Activated naive CD8-positive, alpha-beta T cell treated with anti-CD3 and anti-CD28 coated beads, Interleukin-2, amount 10 ng/mL, durations not matched to agents 7 days and 5 days (primary cell): ENCODE results near the gene NDEL1. TPM values are rescaled to one million over a fixed set of nuclear protein-coding genes. Genes with fewer than 3 reads are reported as not detected.
A peak's percentile ranks its signal among the peaks of the same experiment; 100 is the strongest.

Source experiments
- ATAC-seq: fragments of 150-1000 bp; cut with Tn5 transposase; one replicate; pipeline ENCODE4 v1.10.0; 2021; ENCODE audit warnings: low read depth, moderate library complexity
- POLR2A ChIA-PET: fragments of 350-600 bp; sonication (Branson Sonifier 250); formaldehyde crosslinking; loops from one replicate; lab custom pipeline; 2021; ENCODE audit warnings: antibody characterized with exemption; lab: Charles Lee
- DNase-seq: peaks from one replicate; pipeline ENCODE4 v3.0.0; 2021
- H3K27ac Mint-ChIP-seq: one replicate; pipeline ENCODE4 v1.8.0; 2022; ENCODE audit warnings: mild to moderate bottlenecking, mixed read lengths
- H3K27me3 Mint-ChIP-seq: one replicate; pipeline ENCODE4 v1.8.0; 2022; ENCODE audit warnings: mild to moderate bottlenecking, moderate library complexity, mixed read lengths
- H3K36me3 Mint-ChIP-seq: one replicate; pipeline ENCODE4 v1.8.0; 2021; ENCODE audit warnings: mild to moderate bottlenecking, mixed read lengths
- H3K4me1 Mint-ChIP-seq: one replicate; pipeline ENCODE4 v1.8.0; 2021; ENCODE audit warnings: mixed read lengths
- H3K4me3 Mint-ChIP-seq: one replicate; pipeline ENCODE4 v1.8.0; 2022; ENCODE audit warnings: mild to moderate bottlenecking, moderate library complexity, mixed read lengths
- H3K9me3 Mint-ChIP-seq: one replicate; pipeline ENCODE4 v1.8.0; 2021; ENCODE audit warnings: mixed read lengths
- total RNA-seq, 2 experiments: library from RNA; stranded (reverse); gene quantifications; one replicate each; pipeline ENCODE4 v1.2.3, GENCODE V29; 2021

The NDEL1 gene
- total RNA-seq, 2 experiments from 2014 or later = 68.4 to 79.0 TPM

DNA sequence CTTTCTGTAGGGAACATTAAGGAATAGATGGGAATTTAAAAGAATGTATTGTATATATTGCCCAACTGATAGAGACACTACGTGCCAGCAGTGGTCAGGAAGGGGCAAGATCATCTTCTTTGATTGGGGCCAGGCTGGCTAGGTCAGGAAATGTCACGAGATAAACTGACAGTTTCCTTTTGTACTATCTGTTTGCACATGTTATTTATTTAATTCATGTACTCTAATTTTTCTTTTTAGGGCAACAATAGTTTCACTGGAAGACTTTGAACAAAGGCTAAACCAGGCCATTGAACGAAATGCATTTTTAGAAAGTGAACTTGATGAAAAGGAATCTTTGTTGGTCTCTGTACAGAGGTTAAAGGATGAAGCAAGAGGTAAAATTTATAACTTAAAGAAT is 12.6 kb downstream of the NDEL1 start:
- DNase-seq (no peak), ATAC-seq (no peak)
- Mint-ChIP-seq H3K27me3 (no peaks in the 10 kb centered on the region), H3K4me1 (peaks cover 5% of the 10 kb centered on the region), H3K9me3 (no peaks in the 10 kb centered on the region), H3K27ac (no peak overlapping the region), H3K36me3 (peaks cover 36% of the 10 kb centered on the region), H3K4me3 (no peak overlapping the region)
- POLR2A ChIA-PET = no interaction called here

- Mint-ChIP-seq H3K4me3 (no peak overlapping the region), H3K27ac (no peak overlapping the region), H3K9me3 (no peaks in the 10 kb centered on the region), H3K27me3 (no peaks in the 10 kb centered on the region), H3K36me3 (peaks cover 42% of the 10 kb centered on the region), H3K4me1 (peaks cover 10% of the 10 kb centered on the region)
- POLR2A ChIA-PET = interaction anchor here (0.6 kb wide), 1 partner anchor 76 kb away, joined by 3 read pairs; no protein-coding TSS in a partner anchor
- no peak for ATAC-seq
- DNase-seq = no peak
Measured at GRCh38 chr17:8451933-8452614, 16.4 kb downstream of the NDEL1 start.

DNA sequence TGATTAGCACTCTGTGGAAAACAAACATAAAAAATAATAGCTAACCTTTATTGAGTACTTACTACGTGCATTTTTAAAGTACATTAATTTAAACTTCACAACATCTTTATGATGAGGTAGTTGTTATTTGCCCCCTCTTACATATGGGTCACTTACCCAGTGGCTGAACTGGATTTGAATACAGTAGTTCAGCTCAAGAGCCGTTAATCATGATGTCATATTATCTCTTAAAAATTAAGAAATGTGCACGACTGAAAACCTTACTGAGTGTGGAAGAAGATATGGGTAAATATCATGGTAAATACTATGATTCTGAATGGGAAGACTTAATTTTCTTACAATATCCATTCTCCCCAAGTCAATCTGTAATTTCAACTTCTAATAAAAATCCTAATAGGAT is 17.6 kb downstream of the NDEL1 start:
- POLR2A ChIA-PET = no interaction called here
- no peak overlapping the region for H3K27ac Mint-ChIP-seq
- no peaks in the 10 kb centered on the region for H3K9me3 Mint-ChIP-seq
- peaks cover 8% of the 10 kb centered on the region for H3K4me1 Mint-ChIP-seq
- DNase-seq = no peak
- H3K27me3 Mint-ChIP-seq = no peaks in the 10 kb centered on the region
- peaks cover 44% of the 10 kb centered on the region for H3K36me3 Mint-ChIP-seq
- H3K4me3 Mint-ChIP-seq = no peak overlapping the region
- ATAC-seq = no peak

GRCh38 chr17:8455665-8456209 is 20.1 kb downstream of the NDEL1 start:
- peaks cover 44% of the 10 kb centered on the region for H3K36me3 Mint-ChIP-seq
- POLR2A ChIA-PET = interaction anchor here (0.7 kb wide), 1 partner anchor 24 kb away, joined by 3 read pairs; no protein-coding TSS in a partner anchor
- H3K4me1 Mint-ChIP-seq = peaks cover 8% of the 10 kb centered on the region
- no peak overlapping the region for H3K4me3 Mint-ChIP-seq
- peak overlapping the region; percentile 54 for H3K27ac Mint-ChIP-seq
- no peak for ATAC-seq
- H3K27me3 Mint-ChIP-seq = no peaks in the 10 kb centered on the region
- H3K9me3 Mint-ChIP-seq = no peaks in the 10 kb centered on the region
- no peak for DNase-seq

- Mint-ChIP-seq H3K27ac (no peak overlapping the region), H3K27me3 (no peaks in the 10 kb centered on the region), H3K9me3 (no peaks in the 10 kb centered on the region), H3K4me3 (no peak overlapping the region), H3K4me1 (peaks cover 8% of the 10 kb centered on the region), H3K36me3 (peaks cover 38% of the 10 kb centered on the region)
- DNase-seq (no peak), ATAC-seq (no peak)
- POLR2A ChIA-PET = no interaction called here
Measured at GRCh38 chr17:8458128-8458527, 22.4 kb downstream of the NDEL1 start.

- no peak overlapping the region for H3K4me3 Mint-ChIP-seq
- H3K27ac Mint-ChIP-seq = no peak overlapping the region
- H3K9me3 Mint-ChIP-seq = no peaks in the 10 kb centered on the region
- POLR2A ChIA-PET = no interaction called here
- peaks cover 37% of the 10 kb centered on the region for H3K36me3 Mint-ChIP-seq
- H3K4me1 Mint-ChIP-seq = peaks cover 8% of the 10 kb centered on the region
- no peak for DNase-seq
- no peaks in the 10 kb centered on the region for H3K27me3 Mint-ChIP-seq
- ATAC-seq = no peak
Measured at GRCh38 chr17:8459107-8459506, 23.4 kb downstream of the NDEL1 start.

DNA sequence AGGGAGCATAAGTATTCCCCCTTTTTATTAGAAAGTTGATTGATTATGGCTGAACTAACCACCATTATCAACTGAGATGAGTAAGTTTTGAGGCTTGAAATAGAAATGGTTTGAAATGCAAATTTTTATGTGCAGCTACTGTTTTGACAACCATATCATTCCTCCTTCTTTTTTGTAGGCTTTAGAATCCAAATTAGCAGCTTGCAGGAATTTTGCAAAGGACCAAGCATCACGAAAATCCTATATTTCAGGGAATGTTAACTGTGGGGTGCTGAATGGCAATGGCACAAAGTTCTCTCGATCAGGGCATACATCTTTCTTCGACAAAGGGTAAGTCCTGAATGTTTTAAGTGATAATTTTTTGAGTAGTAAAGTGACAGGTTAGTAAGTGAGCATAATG is 24.1 kb downstream of the NDEL1 start:
- H3K36me3 Mint-ChIP-seq = peaks cover 34% of the 10 kb centered on the region
- POLR2A ChIA-PET = no interaction called here
- no peak overlapping the region for H3K27ac Mint-ChIP-seq
- no peaks in the 10 kb centered on the region for H3K9me3 Mint-ChIP-seq
- H3K4me3 Mint-ChIP-seq = no peak overlapping the region
- H3K4me1 Mint-ChIP-seq = peaks cover 8% of the 10 kb centered on the region
- ATAC-seq = no peak
- H3K27me3 Mint-ChIP-seq = no peaks in the 10 kb centered on the region
- DNase-seq = no peak

GRCh38 chr17:8462564-8462963 is 26.9 kb downstream of the NDEL1 start:
- no peak for ATAC-seq
- Mint-ChIP-seq H3K36me3 (peaks cover 21% of the 10 kb centered on the region), H3K27ac (no peak overlapping the region)

GRCh38 chr17:8463099-8463498 is 27.4 kb downstream of the NDEL1 start:
- Mint-ChIP-seq H3K4me3 (no peak overlapping the region), H3K27ac (no peak overlapping the region), H3K27me3 (no peaks in the 10 kb centered on the region), H3K36me3 (peaks cover 18% of the 10 kb centered on the region), H3K4me1 (no peaks in the 10 kb centered on the region), H3K9me3 (no peaks in the 10 kb centered on the region)
- ATAC-seq (no peak), DNase-seq (no peak)
- POLR2A ChIA-PET = no interaction called here

More at GRCh38 chr17:8462564-8462963, 26.9 kb downstream of the NDEL1 start:
- no peaks in the 10 kb centered on the region for H3K4me1 Mint-ChIP-seq
- POLR2A ChIA-PET = no interaction called here
- H3K9me3 Mint-ChIP-seq = no peaks in the 10 kb centered on the region
- no peak overlapping the region for H3K4me3 Mint-ChIP-seq
- no peaks in the 10 kb centered on the region for H3K27me3 Mint-ChIP-seq
- no peak for DNase-seq

DNA sequence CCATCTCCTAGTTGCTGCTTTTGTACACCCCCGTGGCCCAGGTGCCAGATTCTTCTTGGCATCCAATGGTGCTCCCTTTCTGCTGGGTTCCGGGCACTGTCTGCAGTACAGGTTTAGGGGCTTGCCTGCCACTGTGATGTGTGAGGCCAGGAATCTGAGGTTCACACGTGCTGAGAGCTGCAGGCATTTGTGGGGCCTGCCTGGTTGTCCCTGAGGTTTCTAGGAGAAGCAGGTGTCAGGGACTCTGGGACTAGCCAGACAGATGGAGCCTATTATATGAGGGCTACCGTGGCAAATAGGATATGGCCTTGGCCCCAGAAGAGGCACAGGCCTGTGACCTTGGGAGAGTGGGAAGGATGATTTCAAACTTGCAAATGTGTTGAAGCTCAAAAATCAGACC is 29.3 kb downstream of the NDEL1 start:
- DNase-seq (no peak), ATAC-seq (no peak)
- Mint-ChIP-seq H3K4me1 (no peaks in the 10 kb centered on the region), H3K9me3 (no peaks in the 10 kb centered on the region), H3K27me3 (no peaks in the 10 kb centered on the region), H3K27ac (no peak overlapping the region), H3K36me3 (peaks cover 8% of the 10 kb centered on the region), H3K4me3 (no peak overlapping the region)
- POLR2A ChIA-PET = no interaction called here

- H3K4me1 Mint-ChIP-seq = no peaks in the 10 kb centered on the region
- H3K27ac Mint-ChIP-seq = no peak overlapping the region
- H3K4me3 Mint-ChIP-seq = no peak overlapping the region
- peaks cover 8% of the 10 kb centered on the region for H3K36me3 Mint-ChIP-seq
- DNase-seq (no peak), ATAC-seq (no peak)
- no peaks in the 10 kb centered on the region for H3K27me3 Mint-ChIP-seq
- POLR2A ChIA-PET = no interaction called here
- H3K9me3 Mint-ChIP-seq = no peaks in the 10 kb centered on the region
Measured at GRCh38 chr17:8465356-8465755, 29.7 kb downstream of the NDEL1 start.

DNA sequence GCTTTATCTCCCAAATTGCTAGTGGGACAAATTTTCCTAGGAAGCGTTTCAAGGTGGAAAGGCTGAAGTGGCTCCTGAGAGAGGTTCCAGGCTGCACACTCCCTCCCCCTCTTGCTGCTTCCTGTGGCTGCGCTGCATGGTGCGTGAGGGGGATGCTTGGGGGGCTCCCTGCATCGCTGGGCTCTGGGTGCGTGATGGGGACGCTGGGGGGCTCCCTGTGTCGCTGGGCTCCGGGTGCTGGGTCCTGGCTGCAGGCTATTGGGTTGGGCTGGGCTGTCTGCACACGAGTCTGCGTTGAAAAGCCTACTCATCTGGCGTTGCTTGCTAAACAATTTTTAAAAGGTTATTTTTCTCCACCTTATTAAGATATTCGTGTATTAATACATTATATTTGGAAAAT is 30.1 kb downstream of the NDEL1 start:
- no peak for ATAC-seq
- Mint-ChIP-seq H3K27ac (no peak overlapping the region), H3K27me3 (no peaks in the 10 kb centered on the region), H3K4me3 (no peak overlapping the region), H3K36me3 (peaks cover 8% of the 10 kb centered on the region), H3K4me1 (no peaks in the 10 kb centered on the region), H3K9me3 (no peaks in the 10 kb centered on the region)
- DNase-seq = no peak
- POLR2A ChIA-PET = no interaction called here

GRCh38 chr17:8466456-8466855 is 30.8 kb downstream of the NDEL1 start:
- POLR2A ChIA-PET = no interaction called here
- Mint-ChIP-seq H3K27ac (no peak overlapping the region), H3K4me3 (no peak overlapping the region), H3K9me3 (no peaks in the 10 kb centered on the region), H3K4me1 (no peaks in the 10 kb centered on the region), H3K27me3 (no peaks in the 10 kb centered on the region), H3K36me3 (peaks cover 8% of the 10 kb centered on the region)
- DNase-seq (no peak), ATAC-seq (no peak)

DNA sequence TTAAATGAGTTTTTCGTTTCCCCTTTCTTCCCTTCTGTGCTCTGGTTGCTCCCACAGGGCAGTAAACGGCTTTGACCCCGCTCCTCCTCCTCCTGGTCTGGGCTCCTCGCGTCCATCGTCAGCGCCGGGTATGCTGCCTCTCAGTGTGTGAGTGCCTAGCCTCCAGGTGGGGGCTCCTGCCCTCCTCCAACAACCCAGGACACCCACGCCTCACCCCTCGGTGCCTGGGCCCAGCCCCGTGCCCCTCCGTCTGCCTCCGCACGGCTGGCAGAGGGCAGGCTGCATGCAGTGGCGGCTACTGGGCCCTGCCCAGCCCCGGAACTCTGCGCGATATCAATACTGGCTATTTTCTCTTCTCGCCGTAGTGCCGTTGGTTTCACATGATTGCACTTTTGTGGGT is 31.2 kb downstream of the NDEL1 start:
- POLR2A ChIA-PET = no interaction called here
- H3K4me1 Mint-ChIP-seq = no peaks in the 10 kb centered on the region
- H3K9me3 Mint-ChIP-seq = no peaks in the 10 kb centered on the region
- no peak for ATAC-seq
- no peak for DNase-seq
- no peak overlapping the region for H3K4me3 Mint-ChIP-seq
- H3K27ac Mint-ChIP-seq = no peak overlapping the region
- no peaks in the 10 kb centered on the region for H3K27me3 Mint-ChIP-seq
- H3K36me3 Mint-ChIP-seq = peaks cover 6% of the 10 kb centered on the region
